Activated gamma-delta T cell treated with anti-CD3 and anti-CD28 coated beads, Interleukin-2, amount 50 U/mL, for 16 hours (primary cell): Measurements from ENCODE around the gene PXK.

ENCODE experiments used
- DNase-seq: peaks from one replicate; pipeline ENCODE4 v3.0.0-alpha.2; 2020; ENCODE audit warnings: low read depth

The PXK gene

GRCh38 chr3:58466899-58467563 lies 134.3 kb downstream of the PXK start:
- no peak for DNase-seq

- DNase-seq: no peak
Measured at GRCh38 chr3:58469096-58469495, 136.4 kb downstream of the PXK start.

GRCh38 chr3:58470363-58471024 lies 137.8 kb downstream of the PXK start:
- no peak for DNase-seq

- peak; percentile 33 for DNase-seq
Measured at GRCh38 chr3:58471025-58471887, 138.6 kb downstream of the PXK start.

- DNase-seq: no peak
Measured at GRCh38 chr3:58473275-58473674, 140.6 kb downstream of the PXK start.

GRCh38 chr3:58474348-58474911 lies 141.7 kb downstream of the PXK start:
- DNase-seq: no peak

GRCh38 chr3:58474967-58475578 lies 142.4 kb downstream of the PXK start:
- no peak for DNase-seq
